ENCODE measurements around the gene SLC24A3. TPM values are rescaled to one million over a fixed set of nuclear protein-coding genes. Genes with fewer than 3 reads are reported as not detected.

The SLC24A3 gene
- total RNA-seq, 1 donor from 2014 or later: 0.96 TPM

GRCh38 chr20:19619904-19620430, 407.5 kb downstream of the SLC24A3 start:
- peaks cover 20% of the 10 kb centered on the region for H3K4me1 Mint-ChIP-seq (ENCODE audit: low read depth)
- TF ChIP-seq CTCF (IDR thresholded peaks at IDR 0.05; ENCODE audit: unreplicated experiment): no peak
- H3K9me3 Mint-ChIP-seq (ENCODE audit: low read depth): peaks cover 7% of the 10 kb centered on the region
- no peak overlapping the region for H3K4me3 Mint-ChIP-seq (ENCODE audit: low read depth)
- H3K27ac Mint-ChIP-seq: no peak overlapping the region
- no peak for DNase-seq (ENCODE audit: low spot score, unreplicated experiment)
- H3K36me3 Mint-ChIP-seq (ENCODE audit: insufficient read depth): no peaks in the 10 kb centered on the region
- H3K27me3 Mint-ChIP-seq: peaks cover 7% of the 10 kb centered on the region

DNA sequence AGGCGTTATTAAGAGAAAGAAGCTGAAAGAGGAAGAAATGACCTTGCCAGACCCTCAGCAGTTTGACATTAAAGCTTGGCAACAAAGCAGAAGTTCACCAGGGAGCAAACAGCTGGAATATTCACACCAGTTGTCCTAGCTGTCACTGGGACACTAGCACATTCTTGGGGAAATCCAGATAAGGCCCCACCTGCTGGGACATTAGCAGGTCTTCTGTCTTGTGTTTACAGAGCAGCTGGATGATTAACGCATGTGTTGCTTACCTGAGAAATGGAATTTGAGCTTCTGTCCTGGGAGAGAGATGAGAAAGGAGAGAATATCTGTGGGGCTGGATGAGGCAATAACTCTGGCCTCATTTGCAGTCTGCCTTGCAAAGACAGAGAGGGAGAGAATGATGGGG, 408.0 kb downstream of the SLC24A3 start:
- DNase-seq (ENCODE audit: low spot score, unreplicated experiment): no peak
- Mint-ChIP-seq H3K36me3 (ENCODE audit: insufficient read depth) (no peaks in the 10 kb centered on the region), H3K9me3 (ENCODE audit: low read depth) (peaks cover 7% of the 10 kb centered on the region), H3K4me3 (ENCODE audit: low read depth) (no peak overlapping the region), H3K27ac (no peak overlapping the region), H3K27me3 (peaks cover 7% of the 10 kb centered on the region), H3K4me1 (ENCODE audit: low read depth) (peaks cover 17% of the 10 kb centered on the region)
- no peak for TF ChIP-seq CTCF (IDR thresholded peaks at IDR 0.05; ENCODE audit: unreplicated experiment)

GRCh38 chr20:19621072-19621471, 408.6 kb downstream of the SLC24A3 start:
- H3K27me3 Mint-ChIP-seq: peaks cover 7% of the 10 kb centered on the region
- no peak for TF ChIP-seq CTCF (IDR thresholded peaks at IDR 0.05; ENCODE audit: unreplicated experiment)
- no peak overlapping the region for H3K27ac Mint-ChIP-seq
- no peak overlapping the region for H3K4me3 Mint-ChIP-seq (ENCODE audit: low read depth)
- peaks cover 7% of the 10 kb centered on the region for H3K9me3 Mint-ChIP-seq (ENCODE audit: low read depth)
- no peak for DNase-seq (ENCODE audit: low spot score, unreplicated experiment)
- H3K36me3 Mint-ChIP-seq (ENCODE audit: insufficient read depth): no peaks in the 10 kb centered on the region
- peaks cover 14% of the 10 kb centered on the region for H3K4me1 Mint-ChIP-seq (ENCODE audit: low read depth)

DNA sequence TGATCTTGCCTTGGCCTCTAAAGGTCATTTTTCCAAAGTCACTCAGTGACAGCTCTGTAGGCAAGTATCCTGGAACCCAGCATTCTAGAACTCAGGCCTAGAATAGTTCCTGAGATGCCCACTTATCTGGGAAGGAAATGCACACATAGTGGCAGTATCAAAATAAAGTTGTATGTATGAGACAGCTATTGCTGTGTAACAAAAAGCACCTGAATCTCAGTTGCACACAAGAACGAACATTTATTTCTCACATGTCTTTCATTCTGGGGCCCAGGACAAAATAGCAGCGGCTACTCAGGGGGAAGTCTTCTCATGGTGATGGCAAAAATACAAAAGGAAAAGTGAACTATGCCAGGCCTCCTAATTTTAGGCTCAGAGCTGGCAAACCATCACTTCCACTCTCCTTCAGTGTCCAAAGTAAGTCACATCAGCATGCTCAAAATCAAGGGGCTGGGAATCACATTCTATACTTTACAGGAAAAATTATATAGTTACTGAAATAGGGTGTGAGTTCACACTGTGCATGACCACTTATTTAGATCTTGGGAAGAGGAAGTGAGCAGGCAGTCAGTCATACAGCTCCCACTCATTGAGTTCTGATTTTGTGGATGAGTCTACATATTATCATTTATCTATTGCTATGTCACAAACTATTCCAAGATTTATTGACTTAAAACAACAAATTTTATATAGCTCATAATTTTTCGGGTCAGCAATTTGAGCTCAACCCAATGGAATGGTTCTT, 412.0 kb downstream of the SLC24A3 start:
- Mint-ChIP-seq H3K27me3 (no peaks in the 10 kb centered on the region), H3K9me3 (ENCODE audit: low read depth) (peaks cover 7% of the 10 kb centered on the region), H3K36me3 (ENCODE audit: insufficient read depth) (no peaks in the 10 kb centered on the region), H3K4me1 (ENCODE audit: low read depth) (peaks cover 14% of the 10 kb centered on the region), H3K4me3 (ENCODE audit: low read depth) (no peak overlapping the region), H3K27ac (no peak overlapping the region)
- no peak for TF ChIP-seq CTCF (IDR thresholded peaks at IDR 0.05; ENCODE audit: unreplicated experiment)
- DNase-seq (ENCODE audit: low spot score, unreplicated experiment): no peak

- Mint-ChIP-seq H3K4me3 (ENCODE audit: low read depth) (no peak overlapping the region), H3K27me3 (no peaks in the 10 kb centered on the region), H3K9me3 (ENCODE audit: low read depth) (peaks cover 7% of the 10 kb centered on the region), H3K4me1 (ENCODE audit: low read depth) (peaks cover 5% of the 10 kb centered on the region), H3K36me3 (ENCODE audit: insufficient read depth) (no peaks in the 10 kb centered on the region), H3K27ac (no peak overlapping the region)
- no peak for DNase-seq (ENCODE audit: low spot score, unreplicated experiment)
- TF ChIP-seq CTCF (IDR thresholded peaks at IDR 0.05; ENCODE audit: unreplicated experiment): no peak
Measured at GRCh38 chr20:19625426-19625825, 413.0 kb downstream of the SLC24A3 start.
